ENCODE data around the gene CACNA1B.

DNA sequence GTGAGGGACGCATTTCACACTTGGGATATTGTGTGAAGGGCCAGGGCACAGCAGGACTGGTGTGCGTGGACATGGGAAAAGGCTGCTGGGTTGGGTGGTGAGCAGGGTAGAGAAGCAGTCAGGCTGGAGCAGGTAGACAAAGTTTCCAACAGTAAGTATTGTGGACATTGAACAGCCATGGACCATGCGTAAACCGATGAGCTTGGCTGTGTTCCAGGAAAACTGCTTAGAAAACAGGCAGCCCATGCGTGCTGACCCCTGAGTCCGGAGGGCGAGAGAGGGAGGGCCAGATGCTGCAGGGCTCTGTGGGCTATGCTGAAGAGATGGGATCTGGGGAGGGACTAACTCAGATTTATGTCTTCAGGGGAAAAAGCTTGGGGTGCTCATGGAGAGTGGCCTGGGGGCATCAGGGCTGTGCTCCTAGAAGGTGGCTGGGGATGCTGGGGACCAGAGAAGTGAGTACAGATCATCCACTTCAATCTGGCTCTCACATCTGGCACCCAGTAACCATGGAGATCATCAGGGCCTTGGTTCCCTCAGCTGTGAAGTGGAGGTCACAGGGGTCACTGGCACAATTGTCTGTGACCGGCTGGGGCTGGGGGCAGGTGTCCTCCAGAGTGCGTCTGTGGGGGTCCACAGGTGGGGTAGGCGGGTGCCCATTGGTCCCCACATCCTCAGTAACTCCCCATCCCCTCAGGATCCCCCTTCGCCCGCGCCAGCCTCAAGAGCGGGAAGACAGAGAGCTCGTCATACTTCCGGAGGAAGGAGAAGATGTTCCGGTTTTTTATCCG lies 93.3 kb downstream of the CACNA1B start:
- TF ChIP-seq, protein P1, sequence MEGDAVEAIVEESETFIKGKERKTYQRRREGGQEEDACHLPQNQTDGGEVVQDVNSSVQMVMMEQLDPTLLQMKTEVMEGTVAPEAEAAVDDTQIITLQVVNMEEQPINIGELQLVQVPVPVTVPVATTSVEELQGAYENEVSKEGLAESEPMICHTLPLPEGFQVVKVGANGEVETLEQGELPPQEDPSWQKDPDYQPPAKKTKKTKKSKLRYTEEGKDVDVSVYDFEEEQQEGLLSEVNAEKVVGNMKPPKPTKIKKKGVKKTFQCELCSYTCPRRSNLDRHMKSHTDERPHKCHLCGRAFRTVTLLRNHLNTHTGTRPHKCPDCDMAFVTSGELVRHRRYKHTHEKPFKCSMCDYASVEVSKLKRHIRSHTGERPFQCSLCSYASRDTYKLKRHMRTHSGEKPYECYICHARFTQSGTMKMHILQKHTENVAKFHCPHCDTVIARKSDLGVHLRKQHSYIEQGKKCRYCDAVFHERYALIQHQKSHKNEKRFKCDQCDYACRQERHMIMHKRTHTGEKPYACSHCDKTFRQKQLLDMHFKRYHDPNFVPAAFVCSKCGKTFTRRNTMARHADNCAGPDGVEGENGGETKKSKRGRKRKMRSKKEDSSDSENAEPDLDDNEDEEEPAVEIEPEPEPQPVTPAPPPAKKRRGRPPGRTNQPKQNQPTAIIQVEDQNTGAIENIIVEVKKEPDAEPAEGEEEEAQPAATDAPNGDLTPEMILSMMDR (IDR thresholded peaks at IDR 0.05): no peak
- TF ChIP-seq ZFX (IDR thresholded peaks at IDR 0.05; ENCODE audit: borderline replicate concordance): no peak
